RPMI8226 (cell line): ENCODE measurements around the gene ACTBL2.
"Not testable (repeated sequence)": the region's sequence is repeated elsewhere in the genome, so short reads cannot be mapped to it uniquely, and the experiment has no call there.

ENCODE experiments used
- DNase-seq: peaks from one replicate; pipeline ENCODE4 v3.0.0-alpha.2; 2015

ACTBL2 gene

DNA sequence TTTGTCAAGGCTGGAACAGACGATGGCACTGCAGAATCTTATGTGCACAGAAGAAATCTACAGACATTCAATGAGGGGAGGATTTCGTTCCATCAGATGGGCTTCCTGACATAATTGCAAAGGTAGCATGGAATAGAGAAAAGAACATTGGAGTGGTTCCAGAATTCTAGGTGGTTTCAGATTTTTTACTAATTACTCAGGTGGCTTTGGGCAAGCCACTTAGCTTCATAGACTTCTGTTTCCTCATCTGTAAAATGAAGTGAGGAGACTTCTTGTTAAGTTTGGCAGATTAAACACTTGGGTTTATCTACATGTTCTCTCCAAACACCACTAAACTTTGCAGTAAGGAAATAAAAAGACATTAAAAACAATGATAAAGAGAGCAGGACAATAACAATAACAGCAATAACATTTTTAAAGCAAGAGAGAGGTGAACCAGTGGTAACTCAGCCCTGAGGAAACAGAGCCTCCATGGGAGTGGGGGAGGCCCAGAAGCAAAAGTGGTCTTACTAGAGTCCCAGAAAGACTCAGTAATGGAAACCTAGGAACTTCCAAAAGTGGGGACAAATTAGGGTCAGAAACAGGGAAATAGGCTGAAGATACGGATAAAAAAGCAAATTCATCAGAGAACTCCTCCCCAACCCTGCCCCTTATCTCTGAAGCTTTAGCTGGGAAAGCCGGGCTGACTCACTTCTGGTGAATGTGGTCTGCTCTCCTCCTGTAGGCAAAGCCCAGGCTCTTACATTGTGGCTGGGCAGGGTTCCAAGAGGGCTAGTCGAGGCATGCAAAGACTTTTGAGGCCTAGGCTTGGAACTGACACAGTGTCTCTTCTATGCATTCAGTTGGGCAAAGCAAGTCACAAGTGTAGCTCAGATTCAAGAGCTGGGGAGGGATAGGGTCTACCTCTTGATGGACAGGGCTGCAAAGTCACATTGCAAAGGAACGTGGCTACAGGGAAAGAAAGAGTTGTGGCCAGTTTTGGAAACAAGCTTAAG, 11.8 kb upstream of the ACTBL2 start:
- peak; percentile 98 for DNase-seq

DNA sequence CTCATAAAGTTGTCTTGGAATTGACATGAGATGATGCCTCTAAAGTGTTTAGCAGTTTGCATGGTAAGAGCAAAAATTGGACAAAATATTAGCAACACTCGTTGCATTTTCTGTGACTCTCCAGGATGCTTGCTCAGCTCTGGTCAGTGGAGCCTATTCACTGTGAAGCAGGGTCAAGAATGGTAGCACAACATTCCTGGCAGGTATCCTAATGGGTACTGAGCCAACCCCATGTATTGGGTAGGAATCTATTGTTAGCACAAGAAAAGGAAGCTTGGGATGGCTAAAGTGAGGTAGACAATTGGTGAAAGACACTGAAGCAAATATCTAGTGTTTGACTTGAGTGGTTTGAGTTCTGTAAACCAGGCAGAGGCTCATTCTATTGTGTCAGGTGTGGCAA, 10.4 kb upstream of the ACTBL2 start:
- no peak for DNase-seq

DNA sequence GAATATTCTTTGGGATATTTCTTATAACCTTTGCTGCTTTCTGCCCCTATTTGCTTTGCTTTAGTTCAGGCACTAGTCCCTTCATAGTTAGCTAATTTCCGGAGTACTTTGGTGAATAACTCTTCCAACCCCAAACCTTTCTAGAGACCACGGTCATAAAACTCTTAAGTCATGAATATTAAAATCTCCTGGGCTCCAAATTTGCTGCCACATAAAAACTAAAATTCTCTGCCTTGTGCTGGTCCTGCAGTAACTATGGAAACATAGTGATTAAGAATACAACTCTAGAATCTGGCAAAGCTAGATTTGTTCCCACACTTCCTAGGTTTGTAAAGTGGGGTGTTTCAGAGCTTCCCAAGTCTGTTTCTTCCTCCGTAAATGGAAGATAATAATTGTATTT, 10.0 kb upstream of the ACTBL2 start:
- no peak for DNase-seq

DNA sequence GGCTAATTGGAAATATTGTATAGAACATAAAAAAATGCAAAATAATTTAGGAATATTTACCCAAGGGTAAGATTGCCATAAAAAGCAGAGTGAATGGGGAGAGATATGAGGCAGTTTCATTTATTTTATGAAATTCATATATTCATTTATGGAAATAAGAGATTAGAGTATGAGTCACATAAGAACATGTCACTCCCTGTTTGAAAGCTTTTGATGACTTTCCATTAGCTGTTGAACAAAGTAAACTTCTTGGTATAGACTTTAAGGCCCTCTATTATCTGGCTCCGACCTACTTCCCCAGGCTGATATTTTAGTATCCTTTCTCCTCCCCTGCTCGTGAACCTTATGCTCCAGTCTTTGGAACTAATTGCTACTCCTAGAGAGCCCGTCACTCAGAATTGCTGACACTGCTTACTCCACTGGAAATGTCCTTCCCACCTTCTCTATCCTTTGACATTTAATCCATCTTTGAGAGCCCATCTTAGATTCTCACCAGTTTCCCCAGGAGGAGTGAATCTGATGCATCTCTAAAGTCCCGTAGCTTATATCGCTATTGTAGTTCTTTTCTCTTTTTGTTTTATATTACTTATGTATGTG, 8.9 kb upstream of the ACTBL2 start:
- DNase-seq = no peak

DNA sequence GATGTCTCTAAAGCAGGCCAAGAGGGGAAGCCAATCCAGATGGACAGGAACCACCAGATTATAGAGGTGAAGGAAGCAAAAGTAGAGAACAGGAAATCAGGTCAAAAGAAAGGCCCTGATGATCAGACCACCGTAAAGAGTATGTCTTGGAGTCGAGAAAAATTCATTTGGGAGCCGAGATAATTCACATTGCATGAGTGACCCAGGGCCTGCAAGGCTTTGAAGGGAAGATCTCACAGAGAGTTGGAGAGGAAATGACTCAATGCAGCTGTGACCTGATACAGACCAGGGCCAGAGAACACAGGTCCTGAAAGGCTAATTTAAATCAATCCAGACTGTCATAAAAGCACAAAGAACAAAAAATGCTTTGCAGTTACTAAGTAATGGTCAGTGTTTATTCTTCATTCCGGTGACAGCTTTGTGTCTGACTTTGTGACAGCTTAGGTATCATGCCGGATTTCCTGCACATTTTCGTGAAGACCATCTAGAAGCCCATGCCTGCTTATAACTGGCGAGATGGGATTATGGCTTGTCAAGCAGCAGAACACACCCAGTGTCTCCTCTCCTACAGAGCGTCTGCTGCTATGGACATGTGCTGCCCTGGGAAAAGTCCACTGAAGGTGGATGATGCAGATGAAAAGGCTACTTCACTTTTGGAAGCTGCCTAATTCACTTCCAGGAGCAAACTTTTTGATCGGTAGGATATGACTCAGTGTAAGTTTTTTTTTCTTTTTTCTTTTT, 5.8 kb upstream of the ACTBL2 start:
- DNase-seq = peak; percentile 62

DNA sequence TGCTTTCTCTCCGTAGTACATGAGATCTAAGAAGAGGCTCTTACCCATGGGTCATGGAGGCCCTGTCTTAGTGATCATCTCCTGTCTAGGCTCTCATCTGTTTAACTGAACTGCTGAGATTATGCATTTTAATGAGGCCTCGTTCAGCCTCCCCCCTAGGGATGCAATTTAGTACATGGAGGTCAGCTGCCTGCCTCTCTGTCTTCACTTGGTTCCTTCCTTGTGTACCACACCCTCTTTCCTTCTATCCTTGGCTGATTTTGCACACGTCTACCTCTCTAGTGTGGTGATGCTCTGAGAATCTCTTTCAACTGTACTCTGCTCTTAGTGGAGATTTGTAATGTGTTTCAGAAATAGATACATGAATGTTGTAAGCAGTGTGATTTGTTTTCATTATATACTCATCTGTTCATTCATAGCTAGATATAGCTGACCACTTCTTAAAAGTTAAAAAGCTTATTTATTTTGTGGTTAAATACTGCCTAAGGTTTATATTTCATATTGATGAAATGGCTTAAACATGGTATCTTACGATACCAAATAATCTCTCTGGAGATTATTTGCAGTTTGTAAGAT, 3.5 kb upstream of the ACTBL2 start:
- DNase-seq = no peak

DNA sequence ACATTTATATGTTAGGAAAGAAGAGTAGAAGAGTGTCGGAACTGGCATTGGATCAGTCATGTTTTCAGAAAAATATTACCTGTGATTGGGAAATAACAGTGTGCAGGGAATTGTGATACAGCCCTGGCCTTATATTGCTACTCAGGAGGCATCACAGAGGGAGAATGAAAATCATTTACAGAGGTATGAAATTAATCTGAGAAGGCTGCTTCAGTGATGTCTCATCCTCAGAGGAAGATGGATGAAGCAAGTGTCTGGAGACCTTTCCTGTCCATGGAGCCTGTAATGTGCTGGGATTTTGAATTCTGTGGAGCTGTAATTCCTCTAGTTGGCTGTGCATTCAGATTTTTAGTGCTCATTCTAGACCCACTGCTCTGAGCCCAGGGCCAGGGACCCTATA, 3.8 kb downstream of the ACTBL2 start:
- no peak for DNase-seq

DNA sequence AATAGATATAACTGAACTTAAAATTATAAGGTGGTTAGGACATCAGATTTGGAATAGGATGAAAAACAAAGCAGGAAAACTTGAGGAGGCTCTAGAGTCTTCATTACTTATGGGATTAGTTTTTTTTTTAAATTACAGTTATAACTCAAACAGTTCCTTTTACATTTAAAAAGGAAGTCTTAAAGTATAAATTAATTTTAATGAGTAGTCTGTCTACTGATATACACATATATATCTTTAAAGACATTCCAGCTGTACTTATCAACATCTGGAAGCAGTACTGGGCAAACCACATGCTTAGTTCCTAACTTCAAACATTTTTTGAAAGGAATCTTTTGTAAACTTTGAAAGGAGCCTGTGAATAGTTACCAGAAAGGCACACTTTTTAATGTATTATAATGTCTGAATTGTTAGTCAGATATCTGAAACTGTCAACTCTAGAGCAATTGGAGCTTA, 6.0 kb downstream of the ACTBL2 start:
- no peak for DNase-seq

DNA sequence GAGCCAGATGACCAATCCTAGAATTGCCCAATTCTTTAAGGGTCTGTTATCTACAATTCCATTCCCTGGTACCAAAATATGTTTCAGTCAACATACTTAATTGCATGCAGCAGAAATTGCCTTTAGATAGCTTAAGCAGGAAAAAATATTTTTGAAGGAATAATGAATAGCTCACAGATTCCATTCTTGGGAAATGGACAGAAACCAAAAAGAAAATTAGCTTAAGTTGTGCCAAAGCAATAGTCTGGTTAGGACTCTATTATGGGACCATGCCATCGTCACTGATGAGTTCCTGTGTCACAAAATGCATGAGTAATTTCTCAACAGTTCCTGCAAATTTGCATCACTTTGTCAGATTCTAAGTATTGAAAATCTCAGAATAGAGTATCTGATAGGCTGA, 12.3 kb downstream of the ACTBL2 start:
- no peak for DNase-seq

DNA sequence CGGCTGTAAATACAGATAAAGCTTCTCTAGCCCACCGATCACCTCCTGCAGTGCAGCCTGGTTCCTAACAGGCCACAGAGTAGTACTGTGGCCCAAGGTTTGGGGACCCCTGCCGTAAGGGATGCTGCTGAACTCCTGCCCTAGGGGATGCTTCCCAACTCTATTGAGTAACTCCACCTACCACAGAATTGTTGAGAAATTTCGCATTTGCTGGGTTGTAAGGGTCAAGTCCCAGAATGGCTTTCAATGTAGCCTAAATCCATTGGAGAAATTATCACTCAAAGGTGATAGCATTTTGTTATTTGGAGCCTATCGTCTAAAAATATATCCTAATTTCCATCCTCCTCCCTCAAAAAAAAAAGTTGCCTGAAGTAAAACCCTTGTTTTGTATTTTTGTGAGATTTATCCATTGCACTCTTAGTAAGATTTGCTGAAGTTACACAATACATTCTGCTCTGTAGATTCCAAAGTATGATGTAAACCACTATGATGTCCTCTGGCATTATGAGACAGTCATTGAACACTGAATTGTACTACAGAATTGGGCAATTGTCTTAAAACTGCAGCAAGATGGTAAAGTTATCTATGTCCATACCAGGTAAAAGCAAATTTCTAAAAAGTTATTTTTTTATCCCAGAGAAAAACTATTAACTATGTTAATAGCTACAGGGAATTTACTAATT, 14.0 kb downstream of the ACTBL2 start:
- no peak for DNase-seq

DNA sequence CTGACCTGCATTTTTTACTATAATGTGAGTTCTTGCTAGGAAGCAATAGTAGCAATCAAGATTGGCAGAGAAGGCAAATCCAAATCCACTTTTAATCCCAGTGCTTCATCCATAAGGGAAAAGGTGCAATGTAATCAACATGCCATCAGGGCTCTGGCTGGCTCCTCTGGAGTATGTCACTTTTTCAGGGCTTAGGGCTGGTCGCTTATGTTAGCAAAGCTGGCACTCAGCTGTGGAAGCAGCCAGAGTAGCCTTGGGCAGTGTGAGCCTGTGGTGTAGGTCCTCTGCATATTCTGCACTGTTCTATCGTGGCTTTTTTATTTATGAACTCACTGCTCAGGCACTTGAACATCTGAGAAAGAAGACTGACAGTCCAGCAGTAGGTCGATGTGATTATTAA, 16.1 kb downstream of the ACTBL2 start:
- DNase-seq = no peak

DNA sequence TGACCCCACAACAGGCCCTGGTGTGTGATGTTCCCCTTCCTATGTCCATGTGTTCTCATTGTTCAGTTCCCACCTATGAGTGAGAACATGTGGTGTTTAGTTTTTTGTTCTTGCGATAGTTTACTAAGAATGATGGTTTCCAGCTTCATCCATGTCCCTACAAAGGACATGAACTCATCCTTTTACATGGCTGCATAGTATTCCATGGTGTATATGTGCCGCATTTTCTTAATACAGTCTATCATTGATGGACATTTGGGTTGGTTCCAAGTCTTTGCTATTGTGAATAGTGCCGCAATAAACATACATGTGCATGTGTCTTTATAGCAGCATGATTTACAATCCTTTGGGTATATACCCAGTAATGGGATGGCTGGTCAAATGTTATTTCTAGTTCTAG, 22.6 kb downstream of the ACTBL2 start:
- DNase-seq = not testable (repeated sequence)

DNA sequence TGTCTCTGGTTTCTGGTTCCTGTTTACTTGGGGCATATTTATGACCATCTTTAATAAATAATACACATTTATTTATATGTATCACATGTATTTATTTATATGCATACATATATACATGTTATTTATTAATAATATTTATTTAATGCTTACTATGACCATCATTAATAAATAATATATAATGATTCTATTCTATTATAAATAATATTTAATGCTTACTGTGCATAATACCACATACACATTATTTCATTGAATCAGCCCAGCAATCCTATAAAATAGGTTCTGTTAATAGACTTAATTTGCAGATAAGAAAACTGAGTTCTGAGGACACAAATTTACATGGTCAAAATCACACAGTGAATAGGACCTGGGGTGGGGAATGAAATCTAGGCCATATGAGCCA, 24.2 kb downstream of the ACTBL2 start:
- DNase-seq = no peak

DNA sequence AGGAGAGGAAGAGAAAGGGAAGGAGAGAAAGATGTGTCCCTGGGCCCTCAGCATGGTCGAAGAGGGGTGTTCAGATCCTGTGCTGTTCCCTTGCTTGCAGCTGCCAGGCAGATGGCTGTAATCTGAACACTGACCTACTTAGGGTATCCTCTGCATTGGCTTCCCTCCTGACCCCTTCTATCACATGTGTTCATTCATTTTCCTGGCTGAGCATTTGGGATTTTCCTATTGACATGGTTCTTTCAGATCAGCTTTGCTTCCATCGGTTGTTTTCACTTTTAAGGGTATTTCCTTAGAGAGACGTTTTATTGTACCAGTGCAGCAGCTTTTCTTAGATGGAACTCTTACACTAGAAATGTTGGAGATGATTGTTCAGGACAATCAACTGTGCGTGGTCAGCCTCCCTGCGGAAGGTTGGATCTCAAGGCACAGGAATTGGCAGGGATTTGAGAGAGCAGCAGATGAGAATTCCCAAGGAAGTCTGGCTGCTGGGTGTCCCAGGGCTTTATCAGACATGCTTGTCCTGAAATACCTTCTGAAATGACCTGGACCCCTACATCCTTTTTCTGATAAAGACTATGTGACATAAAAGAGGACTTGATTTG, 26.0 kb downstream of the ACTBL2 start:
- DNase-seq = no peak

DNA sequence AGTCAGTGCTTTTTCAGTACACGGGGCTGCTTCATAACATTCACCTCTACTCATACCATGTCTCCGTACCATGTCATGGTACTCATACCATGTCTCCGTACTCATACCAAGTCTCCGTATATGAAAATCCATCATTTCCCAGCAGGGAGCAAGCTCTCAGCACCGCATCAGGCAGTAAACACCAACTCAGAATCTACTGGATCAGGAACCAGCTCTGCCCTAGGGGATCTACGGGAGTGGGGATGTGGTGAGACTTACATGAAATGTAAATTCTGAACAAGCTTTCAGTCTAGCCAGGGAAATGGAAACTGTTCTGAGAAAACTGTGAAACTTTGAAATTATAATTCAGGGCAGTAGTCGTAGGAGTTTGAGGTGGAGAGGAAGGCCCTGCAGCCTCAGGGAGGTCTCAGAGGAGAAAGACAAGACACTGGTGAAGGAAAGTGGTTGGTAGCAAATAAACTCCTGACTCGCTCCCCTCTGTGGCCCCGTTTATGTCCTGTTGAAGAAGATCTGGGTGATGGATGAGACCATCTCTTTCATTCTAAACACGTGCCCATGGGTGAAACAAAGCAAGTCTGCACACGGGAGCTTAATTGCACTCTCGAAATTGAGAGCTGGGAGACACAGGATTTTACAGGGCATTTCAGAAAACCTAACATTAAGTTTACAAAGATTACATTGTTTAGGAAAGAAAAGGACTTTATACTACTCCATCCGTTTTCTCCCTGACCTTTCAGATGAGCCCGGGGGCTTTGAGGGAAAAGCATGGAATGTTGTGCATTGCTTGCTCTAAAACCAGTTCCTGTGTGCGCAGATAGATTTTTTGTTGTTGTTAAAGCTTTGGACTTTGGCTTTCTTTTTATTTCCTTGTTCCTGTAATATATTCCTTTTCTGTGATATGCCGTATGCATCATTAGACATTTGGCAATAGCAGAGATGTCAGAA, 26.8 kb downstream of the ACTBL2 start:
- no peak for DNase-seq

DNA sequence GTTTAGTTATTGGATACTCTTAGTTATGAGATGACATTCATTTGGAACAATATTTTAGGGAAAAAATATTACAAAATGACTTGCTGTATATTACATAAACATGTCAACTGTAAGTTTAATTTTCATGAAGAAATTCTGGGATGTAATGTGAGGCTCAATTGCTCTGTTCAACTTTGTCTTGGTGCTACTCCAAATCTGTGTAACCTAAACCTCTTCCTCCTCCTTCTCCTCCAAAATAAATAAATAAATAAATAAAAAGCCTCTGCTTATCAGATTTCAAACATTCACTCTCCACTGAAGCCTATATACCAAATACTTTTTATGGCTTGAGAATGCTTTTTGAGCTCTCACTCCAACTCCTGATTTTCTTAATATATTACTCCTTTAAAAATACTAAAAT, 27.7 kb downstream of the ACTBL2 start:
- DNase-seq = no peak

DNA sequence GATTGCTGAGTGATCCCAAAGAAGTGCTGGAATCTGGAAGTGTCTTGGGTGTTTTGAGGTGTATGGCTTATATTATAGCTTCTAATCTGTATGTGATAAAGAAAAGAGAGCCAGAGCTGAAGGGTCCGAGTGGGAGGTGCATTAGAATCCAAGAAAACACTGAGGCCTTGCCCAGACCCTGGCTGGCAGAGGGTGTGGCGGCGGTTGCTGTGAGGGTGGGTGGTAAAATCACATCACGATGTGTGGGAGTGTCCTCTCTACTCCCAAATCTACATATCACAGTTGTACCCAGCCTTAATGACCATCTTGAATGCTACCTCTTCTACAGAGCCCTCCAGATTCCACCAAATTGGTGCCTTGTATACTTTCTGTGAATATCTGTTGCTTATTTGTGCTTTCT, 28.9 kb downstream of the ACTBL2 start:
- DNase-seq = no peak

DNA sequence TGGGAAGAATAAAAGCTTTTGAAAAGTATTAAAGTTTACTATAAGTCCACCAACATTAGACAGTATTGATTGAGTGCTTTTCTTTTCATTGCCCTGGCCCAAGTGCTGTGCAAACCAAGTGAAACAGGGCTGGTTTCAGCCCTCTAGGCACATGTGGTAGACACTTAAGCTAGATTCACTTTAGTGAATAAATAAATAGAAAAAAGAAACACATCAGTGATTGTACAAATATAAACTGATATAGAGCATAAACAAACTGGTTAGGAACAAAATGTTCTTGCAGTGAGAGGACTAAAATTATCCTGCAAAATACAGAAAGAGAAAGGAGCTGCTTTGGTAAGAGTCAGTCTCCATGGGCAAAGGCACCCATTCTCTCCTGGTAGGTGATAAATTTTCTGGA, 29.7 kb downstream of the ACTBL2 start:
- no peak for DNase-seq

DNA sequence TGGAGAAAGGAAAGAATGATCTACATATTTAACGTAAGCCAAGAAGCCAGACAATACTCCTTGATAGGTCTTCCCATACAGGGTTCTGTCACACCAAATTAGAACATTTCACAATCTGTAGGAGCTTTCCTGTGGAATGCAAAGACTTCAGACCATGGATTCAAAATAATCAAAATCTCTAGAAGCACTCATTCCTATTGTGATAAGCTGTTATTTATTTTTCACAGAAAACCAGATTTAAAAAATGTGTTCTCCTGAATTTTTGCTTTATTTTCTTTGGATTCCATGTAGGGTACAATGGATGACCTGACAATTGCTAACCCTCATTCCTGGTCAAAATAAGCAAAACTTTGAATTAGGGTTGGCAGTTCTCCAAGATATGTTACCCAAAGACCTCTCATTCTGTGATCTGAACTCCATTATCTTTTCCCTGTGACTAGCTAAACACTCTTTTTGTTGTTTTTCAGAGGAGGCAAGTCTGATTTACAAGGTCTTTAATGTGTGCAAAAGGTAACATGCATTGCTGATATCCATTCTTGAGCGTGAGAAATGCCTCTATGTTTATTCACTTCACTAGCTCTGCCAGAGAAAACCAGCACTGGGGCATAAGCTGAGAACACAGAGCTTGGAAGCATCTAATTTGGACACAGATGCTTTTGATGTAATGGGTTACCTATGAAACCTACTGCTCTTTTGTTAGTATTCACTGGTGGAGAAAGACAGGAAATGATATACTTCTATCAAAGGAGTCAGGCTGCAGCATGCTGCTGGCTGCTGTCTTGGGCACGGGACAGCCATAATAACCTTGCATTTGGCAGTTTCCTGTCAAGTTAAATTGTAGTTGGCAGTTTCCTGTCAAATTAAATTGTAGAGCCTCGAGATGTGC, 31.4 kb downstream of the ACTBL2 start:
- no peak for DNase-seq

DNA sequence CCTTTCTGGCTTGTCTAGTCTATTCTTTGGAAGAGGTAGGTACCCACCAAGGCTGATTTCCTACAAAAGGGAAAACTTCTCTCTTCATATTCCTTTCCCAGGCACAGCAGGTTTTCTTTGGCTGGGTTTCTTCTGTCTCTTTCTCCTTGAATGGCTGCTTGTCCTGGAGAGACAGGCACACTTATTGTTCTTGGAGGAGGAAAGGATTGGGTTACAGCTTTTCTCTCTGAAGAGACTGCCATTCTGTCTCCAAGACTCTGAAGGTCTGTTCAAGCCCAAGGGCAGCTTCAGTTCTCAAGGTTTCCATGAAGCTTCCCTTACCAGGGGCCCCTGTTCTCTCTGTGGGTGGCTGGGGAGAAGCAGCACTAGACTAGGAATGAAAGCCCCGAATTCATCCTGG, 33.9 kb downstream of the ACTBL2 start:
- no peak for DNase-seq
